NT2/D1 (cell line): Measurements from ENCODE around the gene AMPD3.

ENCODE experiments used
- SUZ12 ChIP-seq: IDR thresholded peaks from 2 replicates; pipeline ENCODE4 v1.6.1; 2011; ENCODE audit not compliant: insufficient read length, insufficient read depth; ENCODE audit errors: extremely low read depth
- YY1 ChIP-seq: IDR thresholded peaks from 2 replicates; pipeline ENCODE4 v1.6.1; 2011; ENCODE audit not compliant: insufficient read length, insufficient read depth
- ZNF274 ChIP-seq: IDR thresholded peaks from 2 replicates; pipeline ENCODE4 v1.6.1; 2011; ENCODE audit warnings: mild to moderate bottlenecking, low read depth, low read length

GRCh38 chr11:10457901-10458300 lies 2.8 kb downstream of the AMPD3 start:
- TF ChIP-seq YY1 (no peak), ZNF274 (no peak), SUZ12 (no peak)
